HEK293 (cell line): ENCODE results near the gene BCL2L13.

Experiments used
- CTCF ChIA-PET: fragments of 350-600 bp; formaldehyde crosslinking; extraction: SDS; loops from one replicate; lab custom pipeline; 2021; ENCODE audit warnings: antibody characterized with exemption; lab: Yijun Ruan, JAX
- POLR2A ChIA-PET: fragments of 300-600 bp; formaldehyde crosslinking; extraction: SDS; loops from one replicate; lab custom pipeline; 2020; ENCODE audit warnings: antibody characterized with exemption, inconsistent platforms; lab: Yijun Ruan, JAX
- H3K27ac ChIP-seq: fragments of 200-500 bp; sonication (Bioruptor generic); 2 replicates; pipeline ENCODE4 v1.5.1; 2014; ENCODE audit warnings: low read depth, low read length, control low read depth, inconsistent platforms; ENCODE audit errors: extremely low read depth
- H3K36me3 ChIP-seq, 2 experiments: fragments of 200-500 bp in 1 of 2; sonication (Bioruptor generic) in 1 of 2; 1 replicate in 1 of 2; 2 replicates in 1 of 2; pipeline ENCODE4 v1.5.1; 2014 to 2017; ENCODE audit warnings: inconsistent platforms in 2 of 2, low read length in 2 of 2; ENCODE audit not compliant: control insufficient read depth in 2 of 2, insufficient read depth in 1 of 2
- H3K4me1 ChIP-seq: fragments of 200-500 bp; sonication (Bioruptor generic); 2 replicates; pipeline ENCODE4 v1.5.1; 2014; ENCODE audit warnings: mild to moderate bottlenecking, low read length, inconsistent platforms; ENCODE audit not compliant: control insufficient read depth, insufficient read depth
- H3K4me3 ChIP-seq: 2 replicates; pipeline ENCODE4 v1.5.1; 2011; ENCODE audit warnings: low read depth, mild to moderate bottlenecking, control low read depth, low read length, moderate library complexity
- H3K9me3 ChIP-seq: fragments of 200-500 bp; sonication (Bioruptor generic); 2 replicates; pipeline ENCODE4 v1.5.1; 2014; ENCODE audit warnings: low read depth, low read length, inconsistent platforms; ENCODE audit not compliant: control insufficient read depth, insufficient read depth
- INSM2 ChIP-seq: fragments of 450-650 bp; formaldehyde crosslinking; IDR thresholded peaks from 2 replicates; pipeline ENCODE4 v1.5.1; 2016; ENCODE audit warnings: missing biosample characterization, missing genetic modification characterization
- MEIS1 ChIP-seq: sonication (generic); formaldehyde crosslinking; IDR thresholded peaks from 2 replicates; pipeline ENCODE4 v1.8.1; 2022; ENCODE audit warnings: missing genetic modification reagents, mild to moderate bottlenecking, borderline replicate concordance
- MZF1 ChIP-seq: fragments of 450-650 bp; formaldehyde crosslinking; IDR thresholded peaks from 2 replicates; pipeline ENCODE4 v1.5.1; 2017; ENCODE audit warnings: missing biosample characterization, missing genetic modification characterization, borderline replicate concordance
- SCRT2 ChIP-seq: fragments of 450-650 bp; formaldehyde crosslinking; IDR thresholded peaks from 2 replicates; pipeline ENCODE4 v1.5.1; 2016; ENCODE audit warnings: missing biosample characterization, missing genetic modification characterization
- SETDB1 ChIP-seq: IDR thresholded peaks from one replicate; pipeline ENCODE4 v1.6.1; 2017; ENCODE audit warnings: mild to moderate bottlenecking, low read length, moderate library complexity, mixed read lengths; ENCODE audit not compliant: insufficient read length
- ZBTB20 ChIP-seq: fragments of 450-650 bp; formaldehyde crosslinking; IDR thresholded peaks from 2 replicates; pipeline ENCODE4 v1.5.1; 2016; ENCODE audit warnings: missing biosample characterization, missing genetic modification characterization
- ZFP37 ChIP-seq: fragments of 450-650 bp; formaldehyde crosslinking; IDR thresholded peaks from 2 replicates; pipeline ENCODE4 v1.5.1; 2016; ENCODE audit warnings: missing biosample characterization, missing genetic modification characterization
- ZNF140 ChIP-seq: fragments of 450-650 bp; formaldehyde crosslinking; IDR thresholded peaks from 2 replicates; pipeline ENCODE4 v1.5.1; 2016; ENCODE audit warnings: missing biosample characterization, missing genetic modification characterization
- ZNF2 ChIP-seq: fragments of 450-650 bp; formaldehyde crosslinking; IDR thresholded peaks from 2 replicates; pipeline ENCODE4 v1.5.1; 2016; ENCODE audit warnings: missing biosample characterization, missing genetic modification characterization
- ZNF214 ChIP-seq: fragments of 450-650 bp; formaldehyde crosslinking; IDR thresholded peaks from 2 replicates; pipeline ENCODE4 v1.5.1; 2017; ENCODE audit warnings: missing biosample characterization, mild to moderate bottlenecking, missing genetic modification characterization, borderline replicate concordance
- ZNF26 ChIP-seq: fragments of 450-650 bp; formaldehyde crosslinking; IDR thresholded peaks from 2 replicates; pipeline ENCODE4 v1.5.1; 2016; ENCODE audit warnings: missing biosample characterization, missing genetic modification characterization
- ZNF311 ChIP-seq: fragments of 450-650 bp; formaldehyde crosslinking; IDR thresholded peaks from 2 replicates; pipeline ENCODE4 v1.5.1; 2017; ENCODE audit warnings: missing biosample characterization, missing genetic modification characterization, borderline replicate concordance
- ZNF366 ChIP-seq: fragments of 450-650 bp; formaldehyde crosslinking; conservative IDR thresholded peaks from 2 replicates; pipeline ENCODE4 v1.5.1; 2016; ENCODE audit warnings: missing biosample characterization, missing genetic modification characterization
- ZNF37A ChIP-seq: fragments of 450-650 bp; IDR thresholded peaks from 2 replicates; pipeline ENCODE4 v1.5.1; 2018; ENCODE audit warnings: missing biosample characterization, missing genetic modification characterization
- ZNF398 ChIP-seq: fragments of 450-650 bp; formaldehyde crosslinking; IDR thresholded peaks from 2 replicates; pipeline ENCODE4 v1.5.1; 2017; ENCODE audit warnings: missing biosample characterization, missing genetic modification characterization
- ZNF558 ChIP-seq: fragments of 450-650 bp; formaldehyde crosslinking; IDR thresholded peaks from 2 replicates; pipeline ENCODE4 v1.5.1; 2016; ENCODE audit warnings: missing biosample characterization, missing genetic modification characterization
- ZNF600 ChIP-seq: fragments of 450-650 bp; formaldehyde crosslinking; IDR thresholded peaks from 2 replicates; pipeline ENCODE4 v1.5.1; 2016; ENCODE audit warnings: missing biosample characterization, missing genetic modification characterization
- ZNF610 ChIP-seq: fragments of 450-650 bp; formaldehyde crosslinking; IDR thresholded peaks from 2 replicates; pipeline ENCODE4 v1.5.1; 2016; ENCODE audit warnings: missing biosample characterization, missing genetic modification characterization, borderline replicate concordance
- ZNF624 ChIP-seq: fragments of 450-650 bp; formaldehyde crosslinking; IDR thresholded peaks from 2 replicates; pipeline ENCODE4 v1.5.1; 2017; ENCODE audit warnings: missing biosample characterization, missing genetic modification characterization
- ZNF785 ChIP-seq: fragments of 450-650 bp; formaldehyde crosslinking; IDR thresholded peaks from 2 replicates; pipeline ENCODE4 v1.5.1; 2016; ENCODE audit warnings: missing biosample characterization, missing genetic modification characterization
- ZNF843 ChIP-seq: fragments of 450-650 bp; formaldehyde crosslinking; IDR thresholded peaks from 2 replicates; pipeline ENCODE4 v1.5.1; 2016; ENCODE audit warnings: missing biosample characterization, missing genetic modification characterization
- ZXDB ChIP-seq: fragments of 450-650 bp; formaldehyde crosslinking; IDR thresholded peaks from 2 replicates; pipeline ENCODE4 v1.5.1; 2016; ENCODE audit warnings: missing biosample characterization, missing genetic modification characterization
- TF ChIP-seq, protein P1 (sequence below): fragments of 450-650 bp; formaldehyde crosslinking; IDR thresholded peaks from 2 replicates; pipeline ENCODE4 v1.5.1; 2016; ENCODE audit warnings: missing biosample characterization, missing genetic modification characterization
- TF ChIP-seq, protein P2 (sequence below): fragments of 450-650 bp; formaldehyde crosslinking; IDR thresholded peaks from 2 replicates; pipeline ENCODE4 v1.5.1; 2017; ENCODE audit warnings: missing biosample characterization, missing genetic modification characterization
- TF ChIP-seq, protein P3 (sequence below): fragments of 450-650 bp; formaldehyde crosslinking; IDR thresholded peaks from 2 replicates; pipeline ENCODE4 v1.5.1; 2016; ENCODE audit warnings: missing biosample characterization, missing genetic modification characterization
- TF ChIP-seq, protein P4 (sequence below): fragments of 450-650 bp; formaldehyde crosslinking; IDR thresholded peaks from 2 replicates; pipeline ENCODE4 v1.5.1; 2016; ENCODE audit warnings: missing biosample characterization, missing genetic modification characterization

Gene BCL2L13

GRCh38 chr22:17638432-17639246 is at the start of gene BCL2L13:
TSS of gene BCL2L13 (plus strand) at chr22:17638757. CDS start at chr22:17655712, 16,955 bp downstream.
- ChIA-PET POLR2A (interaction anchor here (0.6 to 1.6 kb wide), 14 partner anchors 9 to 467 kb away, joined by 3 to 8 read pairs (median 4); partner anchors contain the start of genes ATP6V1E1 and PEX26), CTCF (interaction anchor here (0.5 to 0.6 kb wide), 3 partner anchors 41 to 437 kb away, joined by 3 read pairs; no protein-coding TSS in a partner anchor)
- no peaks in the 10 kb centered on the region; a peak in 1 of 3 replicates for H3K36me3 ChIP-seq
- no peaks in the 10 kb centered on the region for H3K9me3 ChIP-seq
- 0 out of 2 replicates have a peak, but pooled peaks cover 2% of the 10 kb centered on the region for H3K4me1 ChIP-seq
- peak within 1 kb of the TSS; percentile 87 for H3K27ac ChIP-seq
- peak within 1 kb of the TSS; percentile 90 for H3K4me3 ChIP-seq
- TF ChIP-seq ZNF26 (no peak), MEIS1 (no peak), ZNF600 (peak; percentile 95; the same call in 1 of the 2 replicates), ZNF558 (tag by site-specific recombination) (no peak), ZXDB (peak; percentile 88), ZNF610 (tag by site-specific recombination) (0 out of 2 replicates have a peak, but pooled peaks have one; percentile 23), ZNF311 (no peak), INSM2 (tag by site-specific recombination) (peak; percentile 40; the same call in 1 of the 2 replicates), ZNF140 (tag by site-specific recombination) (no peak), ZNF398 (tag by site-specific recombination) (no peak), ZNF2 (peak; percentile 44), ZNF214 (no peak), ZBTB20 (tag by site-specific recombination) (peak; percentile 85), ZNF37A (tag by site-specific recombination) (no peak), SCRT2 (tag by site-specific recombination) (no peak), ZFP37 (peak; percentile 69; the same call in 1 of the 2 replicates), ZNF785 (tag by site-specific recombination) (0 out of 2 replicates have a peak, but pooled peaks have one; percentile 11), ZNF624 (tag by site-specific recombination) (no peak), MZF1 (tag by site-specific recombination) (no peak), SETDB1 (no peak), ZNF366 (peak; percentile 28; the same call in 1 of the 2 replicates), ZNF843 (tag by site-specific recombination) (peak; percentile 41; the same call in 1 of the 2 replicates)
- TF ChIP-seq, protein P1, sequence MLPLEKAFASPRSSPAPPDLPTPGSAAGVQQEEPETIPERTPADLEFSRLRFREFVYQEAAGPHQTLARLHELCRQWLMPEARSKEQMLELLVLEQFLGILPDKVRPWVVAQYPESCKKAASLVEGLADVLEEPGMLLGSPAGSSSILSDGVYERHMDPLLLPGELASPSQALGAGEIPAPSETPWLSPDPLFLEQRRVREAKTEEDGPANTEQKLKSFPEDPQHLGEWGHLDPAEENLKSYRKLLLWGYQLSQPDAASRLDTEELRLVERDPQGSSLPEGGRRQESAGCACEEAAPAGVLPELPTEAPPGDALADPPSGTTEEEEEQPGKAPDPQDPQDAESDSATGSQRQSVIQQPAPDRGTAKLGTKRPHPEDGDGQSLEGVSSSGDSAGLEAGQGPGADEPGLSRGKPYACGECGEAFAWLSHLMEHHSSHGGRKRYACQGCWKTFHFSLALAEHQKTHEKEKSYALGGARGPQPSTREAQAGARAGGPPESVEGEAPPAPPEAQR (tag by site-specific recombination): 0 out of 2 replicates have a peak, but pooled peaks have one; percentile 38
- TF ChIP-seq, protein P2, sequence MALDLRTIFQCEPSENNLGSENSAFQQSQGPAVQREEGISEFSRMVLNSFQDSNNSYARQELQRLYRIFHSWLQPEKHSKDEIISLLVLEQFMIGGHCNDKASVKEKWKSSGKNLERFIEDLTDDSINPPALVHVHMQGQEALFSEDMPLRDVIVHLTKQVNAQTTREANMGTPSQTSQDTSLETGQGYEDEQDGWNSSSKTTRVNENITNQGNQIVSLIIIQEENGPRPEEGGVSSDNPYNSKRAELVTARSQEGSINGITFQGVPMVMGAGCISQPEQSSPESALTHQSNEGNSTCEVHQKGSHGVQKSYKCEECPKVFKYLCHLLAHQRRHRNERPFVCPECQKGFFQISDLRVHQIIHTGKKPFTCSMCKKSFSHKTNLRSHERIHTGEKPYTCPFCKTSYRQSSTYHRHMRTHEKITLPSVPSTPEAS (tag by site-specific recombination): peak; percentile 82
- TF ChIP-seq, protein P3, sequence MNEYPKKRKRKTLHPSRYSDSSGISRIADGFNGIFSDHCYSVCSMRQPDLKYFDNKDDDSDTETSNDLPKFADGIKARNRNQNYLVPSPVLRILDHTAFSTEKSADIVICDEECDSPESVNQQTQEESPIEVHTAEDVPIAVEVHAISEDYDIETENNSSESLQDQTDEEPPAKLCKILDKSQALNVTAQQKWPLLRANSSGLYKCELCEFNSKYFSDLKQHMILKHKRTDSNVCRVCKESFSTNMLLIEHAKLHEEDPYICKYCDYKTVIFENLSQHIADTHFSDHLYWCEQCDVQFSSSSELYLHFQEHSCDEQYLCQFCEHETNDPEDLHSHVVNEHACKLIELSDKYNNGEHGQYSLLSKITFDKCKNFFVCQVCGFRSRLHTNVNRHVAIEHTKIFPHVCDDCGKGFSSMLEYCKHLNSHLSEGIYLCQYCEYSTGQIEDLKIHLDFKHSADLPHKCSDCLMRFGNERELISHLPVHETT: peak; percentile 73
- TF ChIP-seq, protein P4, sequence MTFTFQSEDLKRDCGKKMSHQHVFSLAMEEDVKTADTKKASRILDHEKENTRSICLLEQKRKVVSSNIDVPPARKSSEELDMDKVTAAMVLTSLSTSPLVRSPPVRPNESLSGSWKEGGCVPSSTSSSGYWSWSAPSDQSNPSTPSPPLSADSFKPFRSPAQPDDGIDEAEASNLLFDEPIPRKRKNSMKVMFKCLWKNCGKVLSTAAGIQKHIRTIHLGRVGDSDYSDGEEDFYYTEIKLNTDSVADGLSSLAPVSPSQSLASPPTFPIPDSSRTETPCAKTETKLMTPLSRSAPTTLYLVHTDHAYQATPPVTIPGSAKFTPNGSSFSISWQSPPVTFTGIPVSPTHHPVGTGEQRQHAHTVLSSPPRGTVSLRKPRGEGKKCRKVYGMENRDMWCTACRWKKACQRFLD (tag by site-specific recombination): peak; percentile 65; the same call in 1 of the 2 replicates
